ENCODE measurements around the gene MRPS33.
A peak's percentile ranks its signal among the peaks of the same experiment; 100 is the strongest.
"Not testable (repeated sequence)": the region's sequence is repeated elsewhere in the genome, so short reads cannot be mapped to it uniquely, and the experiment has no call there.

MRPS33 gene

DNA sequence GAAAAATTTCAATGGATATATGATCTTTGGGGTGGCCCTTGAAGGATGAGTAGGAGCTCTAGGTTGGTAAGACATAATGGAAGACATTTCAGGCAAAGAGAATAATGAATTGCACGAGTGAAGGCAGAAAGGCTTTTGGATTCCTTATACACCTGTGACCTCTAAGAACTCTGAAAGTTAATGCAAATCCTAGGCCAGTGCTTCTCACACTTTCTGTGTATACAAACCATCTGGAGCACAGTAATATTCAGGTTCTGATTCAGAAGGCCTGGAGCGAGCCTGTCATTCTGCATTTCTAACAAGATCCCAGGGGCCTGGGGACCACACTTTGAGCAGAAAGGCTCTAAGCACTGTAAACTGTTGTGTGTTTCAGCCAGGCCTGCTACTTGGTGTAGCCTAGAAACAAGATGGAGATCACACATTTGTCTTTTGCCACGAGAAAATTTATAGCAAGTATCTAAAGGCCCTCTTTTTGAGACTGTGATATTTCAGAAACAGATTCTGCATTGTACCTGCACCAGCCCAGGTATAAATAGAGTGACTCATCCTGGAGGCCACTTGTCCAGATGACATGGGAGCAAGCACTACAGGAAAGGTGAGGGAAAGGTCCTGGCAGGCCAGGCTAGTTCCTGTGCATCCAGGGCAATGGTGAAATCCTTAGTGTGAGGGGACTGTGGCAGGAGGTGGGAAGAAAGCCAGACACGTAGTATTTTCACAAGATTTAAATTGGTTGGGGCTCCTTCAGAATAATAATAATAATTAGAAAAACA is 24.4 kb downstream of the MRPS33 start:
- TF ChIP-seq POLR2A (IDR thresholded peaks at IDR 0.05; ENCODE audit: low read length) (no peak), GATA1 (IDR thresholded peaks at IDR 0.05; ENCODE audit: low read depth, low read length) (no peak)
- DNase-seq, result no peak

DNA sequence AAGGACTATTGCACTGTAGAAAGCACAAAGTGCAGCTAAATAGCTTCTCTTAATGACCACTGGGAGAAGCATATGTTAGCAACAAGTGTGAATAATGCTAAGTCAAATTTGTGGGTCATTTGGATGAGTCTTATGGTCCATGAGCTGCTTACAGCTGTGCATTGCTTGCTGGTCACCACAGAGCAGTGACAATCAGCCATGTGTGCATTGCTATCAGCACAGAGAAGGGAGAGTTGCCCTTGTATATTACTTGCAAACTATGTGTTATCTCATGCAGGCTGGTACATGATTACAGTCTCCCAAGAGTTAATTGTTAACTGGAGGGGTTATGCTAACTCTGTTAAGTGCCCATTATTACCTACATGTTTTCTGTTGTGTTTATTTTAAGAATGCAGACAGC is 25.7 kb downstream of the MRPS33 start:
- peak in 1 of 2 experiments; percentile 31 for DNase-seq
- TF ChIP-seq POLR2A (IDR thresholded peaks at IDR 0.05; ENCODE audit: low read length) (no peak), GATA1 (IDR thresholded peaks at IDR 0.05; ENCODE audit: low read depth, low read length) (no peak)

DNA sequence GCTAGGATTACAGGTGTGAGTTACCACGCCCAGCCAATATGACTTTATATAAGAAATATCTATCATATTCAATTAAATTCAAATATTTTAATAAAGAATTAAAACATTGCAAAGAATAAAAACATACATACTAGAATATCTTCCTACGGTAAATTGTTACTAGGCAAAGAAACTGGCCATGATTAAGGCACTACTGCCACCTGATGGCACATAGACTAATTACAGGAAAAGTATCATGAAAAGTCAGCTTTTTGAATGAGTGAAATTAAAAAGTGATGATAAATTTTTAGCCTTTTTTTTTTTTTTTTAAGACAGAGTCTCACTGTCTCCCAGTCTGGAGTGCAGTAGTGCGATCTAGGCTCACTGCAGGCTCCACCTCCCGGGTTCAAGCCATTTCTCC is 30.9 kb downstream of the MRPS33 start:
- peak; percentile 49 to 69 for DNase-seq
- TF ChIP-seq GATA1 (IDR thresholded peaks at IDR 0.05; ENCODE audit: low read depth, low read length) (no peak), POLR2A (IDR thresholded peaks at IDR 0.05; ENCODE audit: low read length) (no peak)

DNA sequence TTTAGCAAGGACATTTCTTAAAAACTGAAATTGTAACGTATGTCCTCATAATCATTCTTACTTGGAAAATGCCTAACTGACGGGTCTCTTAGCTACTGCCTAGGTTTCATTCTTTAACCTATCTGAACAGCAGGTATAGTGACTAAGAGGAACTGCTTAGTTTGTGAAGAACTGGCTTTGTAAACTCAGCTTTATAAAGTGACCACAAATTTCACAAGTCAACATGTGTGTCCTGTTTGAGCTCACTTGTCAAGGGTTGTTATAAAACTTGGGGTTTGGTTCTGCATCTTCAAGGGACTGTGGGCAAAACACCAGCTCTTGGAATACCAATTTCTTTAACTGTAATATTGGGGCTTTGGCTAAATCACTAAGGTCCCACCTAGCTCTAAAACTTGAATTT is 32.2 kb downstream of the MRPS33 start:
- DNase-seq, result no peak
- TF ChIP-seq GATA1 (IDR thresholded peaks at IDR 0.05; ENCODE audit: low read depth, low read length) (no peak), POLR2A (IDR thresholded peaks at IDR 0.05; ENCODE audit: low read length) (no peak)

GRCh38 chr7:140981951-140982350 is 32.8 kb downstream of the MRPS33 start:
- TF ChIP-seq POLR2A (IDR thresholded peaks at IDR 0.05; ENCODE audit: low read length) (no peak), GATA1 (IDR thresholded peaks at IDR 0.05; ENCODE audit: low read depth, low read length) (no peak)

DNA sequence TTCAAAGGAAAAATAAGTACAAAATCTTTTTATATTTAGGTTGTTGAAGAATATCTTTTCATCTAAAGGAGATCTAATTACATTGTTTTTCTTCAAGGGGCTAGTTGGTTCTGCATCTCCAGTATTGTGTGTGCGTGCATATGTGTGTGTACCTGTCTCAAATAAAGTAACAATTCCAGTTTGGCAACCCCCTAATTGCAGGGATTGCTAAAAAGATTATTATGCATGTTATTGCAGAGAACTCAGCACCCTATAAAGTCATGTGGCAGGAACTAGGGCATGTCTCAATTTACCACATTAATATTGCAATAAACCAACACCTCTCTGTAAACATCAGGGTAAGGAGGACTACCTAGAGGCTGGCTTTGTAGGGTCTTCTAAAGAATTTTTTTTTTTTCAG is 37.0 kb downstream of the MRPS33 start:
- TF ChIP-seq GATA1 (IDR thresholded peaks at IDR 0.05; ENCODE audit: low read depth, low read length) (no peak), POLR2A (IDR thresholded peaks at IDR 0.05; ENCODE audit: low read length) (no peak)
- no peak for DNase-seq

More at GRCh38 chr7:140981951-140982350, 32.8 kb downstream of the MRPS33 start:
- no peak for DNase-seq

GRCh38 chr7:140972876-140973829 is 41.6 kb downstream of the MRPS33 start:
- DNase-seq, result no peak
- TF ChIP-seq GATA1 (IDR thresholded peaks at IDR 0.05; ENCODE audit: low read depth, low read length) (no peak), POLR2A (IDR thresholded peaks at IDR 0.05; ENCODE audit: low read length) (no peak)

DNA sequence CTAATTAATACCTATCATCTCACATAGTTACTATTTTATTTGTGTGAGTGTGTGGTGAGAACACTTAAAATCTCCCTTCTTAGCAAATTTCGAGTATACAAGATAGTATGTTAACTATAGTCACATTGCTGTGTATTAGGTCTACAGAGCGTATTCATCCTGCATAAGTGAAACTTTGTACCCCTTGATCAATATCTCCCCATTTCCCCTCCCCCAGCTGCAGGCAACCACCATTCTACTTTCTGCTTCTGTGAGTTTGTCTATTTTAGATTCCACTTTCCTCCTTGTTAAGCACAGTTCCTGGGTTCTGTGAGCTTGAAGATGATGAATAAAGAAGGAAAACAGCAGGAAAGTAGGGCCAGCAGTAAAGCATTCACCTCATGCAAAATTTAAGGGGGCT is 42.4 kb downstream of the MRPS33 start:
- TF ChIP-seq POLR2A (IDR thresholded peaks at IDR 0.05; ENCODE audit: low read length) (no peak), GATA1 (IDR thresholded peaks at IDR 0.05; ENCODE audit: low read depth, low read length) (no peak)
- DNase-seq, result no peak

DNA sequence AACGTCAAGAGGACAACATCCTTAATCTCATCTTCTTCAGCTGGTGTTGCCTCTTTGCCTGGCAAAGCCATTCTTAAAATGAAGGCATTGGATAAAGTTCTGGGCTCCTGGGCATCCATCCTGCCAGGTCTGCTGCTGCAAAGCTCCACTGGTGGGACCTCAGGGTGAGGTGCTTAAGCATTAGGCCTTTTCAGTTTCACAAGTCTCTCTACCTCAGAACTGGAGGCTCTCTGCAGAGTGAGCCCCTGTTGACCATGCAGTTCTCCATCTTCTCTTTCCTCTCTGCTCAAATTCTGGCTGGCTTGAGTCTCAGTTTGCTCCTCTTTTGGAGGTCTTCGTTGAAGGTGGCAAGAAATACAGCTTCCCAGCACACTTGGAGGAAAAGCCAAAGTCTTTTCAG is 47.3 kb downstream of the MRPS33 start:
- no peak for DNase-seq
- TF ChIP-seq POLR2A (IDR thresholded peaks at IDR 0.05; ENCODE audit: low read length) (no peak), GATA1 (IDR thresholded peaks at IDR 0.05; ENCODE audit: low read depth, low read length) (no peak)

- TF ChIP-seq POLR2A (IDR thresholded peaks at IDR 0.05; ENCODE audit: low read length) (no peak), GATA1 (IDR thresholded peaks at IDR 0.05; ENCODE audit: low read depth, low read length) (no peak)
- no peak for DNase-seq
These were observed 48.1 kb downstream of the MRPS33 start for GRCh38 chr7:140966561-140967233.

GRCh38 chr7:140961117-140961516 is 53.6 kb downstream of the MRPS33 start:
- no peak for DNase-seq
- TF ChIP-seq POLR2A (IDR thresholded peaks at IDR 0.05; ENCODE audit: low read length) (no peak), GATA1 (IDR thresholded peaks at IDR 0.05; ENCODE audit: low read depth, low read length) (no peak)

- not testable (repeated sequence) for DNase-seq
These were observed 57.8 kb downstream of the MRPS33 start for GRCh38 chr7:140956997-140957396.
